HL-60 (cell line): Measurements from ENCODE around the gene MEPCE.

Source experiments
- GABPA ChIP-seq: IDR thresholded peaks from 2 replicates; pipeline ENCODE4 v1.6.1; 2012; ENCODE audit warnings: low read depth
- POLR2AphosphoS5 ChIP-seq: IDR thresholded peaks from 2 replicates; pipeline ENCODE4 v1.6.1; 2012; ENCODE audit warnings: low read depth
- TF ChIP-seq, protein P1 (sequence below): IDR thresholded peaks from one replicate; pipeline ENCODE4 v1.5.1; 2011; ENCODE audit warnings: low read length, control low read depth, inconsistent platforms; ENCODE audit not compliant: insufficient read depth

DNA sequence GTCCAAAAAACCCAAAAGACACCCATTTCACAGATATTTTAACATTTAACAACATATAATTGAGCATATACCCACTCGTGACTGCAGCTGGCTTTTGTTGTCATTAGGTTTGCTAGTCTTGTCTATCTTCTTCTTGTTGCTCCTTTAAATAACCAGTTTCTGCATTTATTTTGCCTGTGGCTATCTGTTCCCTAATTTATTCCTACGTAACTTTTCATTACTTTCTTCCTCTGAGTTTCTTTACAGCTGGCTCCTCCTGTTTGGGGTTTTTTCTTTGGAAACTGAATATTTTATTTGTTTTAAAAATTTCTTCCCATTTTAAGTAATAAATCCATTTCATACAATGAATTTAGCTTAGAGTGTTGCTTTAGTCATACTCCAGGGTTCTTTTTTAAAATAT is 41.9 kb upstream of the MEPCE start:
- TF ChIP-seq, protein P1, sequence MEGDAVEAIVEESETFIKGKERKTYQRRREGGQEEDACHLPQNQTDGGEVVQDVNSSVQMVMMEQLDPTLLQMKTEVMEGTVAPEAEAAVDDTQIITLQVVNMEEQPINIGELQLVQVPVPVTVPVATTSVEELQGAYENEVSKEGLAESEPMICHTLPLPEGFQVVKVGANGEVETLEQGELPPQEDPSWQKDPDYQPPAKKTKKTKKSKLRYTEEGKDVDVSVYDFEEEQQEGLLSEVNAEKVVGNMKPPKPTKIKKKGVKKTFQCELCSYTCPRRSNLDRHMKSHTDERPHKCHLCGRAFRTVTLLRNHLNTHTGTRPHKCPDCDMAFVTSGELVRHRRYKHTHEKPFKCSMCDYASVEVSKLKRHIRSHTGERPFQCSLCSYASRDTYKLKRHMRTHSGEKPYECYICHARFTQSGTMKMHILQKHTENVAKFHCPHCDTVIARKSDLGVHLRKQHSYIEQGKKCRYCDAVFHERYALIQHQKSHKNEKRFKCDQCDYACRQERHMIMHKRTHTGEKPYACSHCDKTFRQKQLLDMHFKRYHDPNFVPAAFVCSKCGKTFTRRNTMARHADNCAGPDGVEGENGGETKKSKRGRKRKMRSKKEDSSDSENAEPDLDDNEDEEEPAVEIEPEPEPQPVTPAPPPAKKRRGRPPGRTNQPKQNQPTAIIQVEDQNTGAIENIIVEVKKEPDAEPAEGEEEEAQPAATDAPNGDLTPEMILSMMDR: no peak
- TF ChIP-seq POLR2AphosphoS5 (no peak), GABPA (no peak)
